Erythroblast (primary cell): ENCODE data around the gene SRGAP1.

ENCODE experiments used
- GATA1 ChIP-seq: IDR thresholded peaks from 2 replicates; pipeline ENCODE4 v1.6.1; 2011; ENCODE audit warnings: low read depth, mild to moderate bottlenecking, control low read depth, low read length, moderate library complexity
- POLR2A ChIP-seq: IDR thresholded peaks from 2 replicates; pipeline ENCODE4 v1.6.1; 2011; ENCODE audit warnings: mild to moderate bottlenecking, low read length

- TF ChIP-seq POLR2A (no peak), GATA1 (no peak)
Measured at GRCh38 chr12:63980211-63980610, 135.7 kb downstream of the SRGAP1 start.
